Tibial artery (tissue), 4 donors: ENCODE measurements around the gene ICAM2.

ENCODE experiments used
- DNase-seq, 2 donors: peaks; one replicate each; pipeline ENCODE4 v3.0.0-alpha.2; 2019
- H3K27ac ChIP-seq, 2 donors: fragments of 200-600 bp; sonication (generic) in 1 of 2; 1 replicate in 1 of 2; 2 replicates in 1 of 2; pipeline ENCODE4 v1.5.1; 2018 to 2019; ENCODE audit warnings: mild to moderate bottlenecking in 1 of 2
- H3K27me3 ChIP-seq, 2 donors: fragments of 200-600 bp; sonication (generic) in 1 of 2; one replicate each; pipeline versions ENCODE4 v1.5.1 to v1.6.0; 2016 to 2019
- H3K36me3 ChIP-seq, 3 donors: fragments of 200-600 bp; sonication (generic) in 2 of 3; one replicate each; pipeline ENCODE4 v1.5.1; 2016 to 2019; ENCODE audit warnings: mild to moderate bottlenecking in 2 of 3
- H3K4me1 ChIP-seq, 4 donors: fragments of 200-600 bp; sonication (generic) in 2 of 4; 1 replicate in 3 of 4; 2 replicates in 1 of 4; pipeline ENCODE4 v1.5.1; 2016 to 2019
- H3K4me3 ChIP-seq, 2 donors: fragments of 200-600 bp; sonication (generic) in 1 of 2; 1 replicate in 1 of 2; 2 replicates in 1 of 2; pipeline ENCODE4 v1.5.1; 2018 to 2019; ENCODE audit warnings: mild to moderate bottlenecking in 2 of 2
- H3K9me3 ChIP-seq, 3 donors: fragments of 200-600 bp; sonication (generic) in 1 of 3; one replicate each; pipeline ENCODE4 v1.5.1; 2016 to 2019
- CTCF ChIP-seq, 2 experiments: fragments of 200-600 bp in 1 of 2; fragments of 450-650 bp in 1 of 2; IDR thresholded peaks; one replicate each; pipeline ENCODE4 v1.5.1; 2017 to 2019; ENCODE audit warnings: antibody characterized with exemption in 2 of 2, mild to moderate bottlenecking in 1 of 2, moderate library complexity in 1 of 2
- intact Hi-C: fragments of 100-400 bp; cut with DNase I; formaldehyde crosslinking; loops from one replicate; pipeline ENCODE4 v1.15.0; 2023; ENCODE audit warnings: low total_unique reads

ICAM2 gene

GRCh38 chr17:64045176-64045575 is 24.7 kb upstream of the ICAM2 start:
- Histone ChIP-seq H3K36me3 (peaks cover 64 to 92% (median 70%) of the 10 kb centered on the region in 3 donors), H3K9me3 (no peaks in the 10 kb centered on the region), H3K4me3 (no peak overlapping the region), H3K4me1 (peaks cover 0 to 2% (median 0%) of the 10 kb centered on the region in 4 donors), H3K27ac (no peak overlapping the region), H3K27me3 (no peaks in the 10 kb centered on the region)
- intact Hi-C loops = no loop called here
- DNase-seq = no peak
- no peak for TF ChIP-seq CTCF (IDR thresholded peaks at IDR 0.05)

GRCh38 chr17:64042700-64043485 is 22.5 kb upstream of the ICAM2 start:
- Histone ChIP-seq H3K4me3 (no peak overlapping the region), H3K9me3 (no peaks in the 10 kb centered on the region), H3K4me1 (peaks cover 0 to 2% (median 0%) of the 10 kb centered on the region in 4 donors), H3K27ac (no peak overlapping the region), H3K36me3 (peaks cover 41 to 81% (median 50%) of the 10 kb centered on the region in 3 donors), H3K27me3 (no peaks in the 10 kb centered on the region)
- intact Hi-C loops = no loop called here
- no peak for DNase-seq
- no peak for TF ChIP-seq CTCF (IDR thresholded peaks at IDR 0.05)

GRCh38 chr17:64041912-64042311 is 21.5 kb upstream of the ICAM2 start:
- Histone ChIP-seq H3K4me1 (peaks cover 0 to 2% (median 0%) of the 10 kb centered on the region in 4 donors), H3K27ac (no peak overlapping the region), H3K27me3 (no peaks in the 10 kb centered on the region), H3K4me3 (no peak overlapping the region), H3K9me3 (no peaks in the 10 kb centered on the region), H3K36me3 (peaks cover 33 to 74% (median 40%) of the 10 kb centered on the region in 3 donors)
- intact Hi-C loops = no loop called here
- DNase-seq = no peak
- TF ChIP-seq CTCF (IDR thresholded peaks at IDR 0.05) = no peak

GRCh38 chr17:64040206-64040605 is 19.8 kb upstream of the ICAM2 start:
- no peak for TF ChIP-seq CTCF (IDR thresholded peaks at IDR 0.05)
- H3K27me3 ChIP-seq = no peaks in the 10 kb centered on the region
- intact Hi-C loops = no loop called here
- H3K9me3 ChIP-seq = no peaks in the 10 kb centered on the region
- H3K36me3 ChIP-seq = peaks cover 17 to 57% (median 23%) of the 10 kb centered on the region in 3 donors
- H3K27ac ChIP-seq = no peak overlapping the region
- no peak for DNase-seq
- peaks cover 0 to 2% (median 0%) of the 10 kb centered on the region in 4 donors for H3K4me1 ChIP-seq
- H3K4me3 ChIP-seq = no peak overlapping the region

GRCh38 chr17:64039106-64039400 is 18.6 kb upstream of the ICAM2 start:
- intact Hi-C loops = no loop called here
- peaks cover 0 to 2% (median 0%) of the 10 kb centered on the region in 4 donors for H3K4me1 ChIP-seq
- no peak for TF ChIP-seq CTCF (IDR thresholded peaks at IDR 0.05)
- H3K27ac ChIP-seq = no peak overlapping the region
- no peaks in the 10 kb centered on the region for H3K9me3 ChIP-seq
- DNase-seq = no peak
- no peak overlapping the region for H3K4me3 ChIP-seq
- H3K36me3 ChIP-seq = peaks cover 6 to 45% (median 11%) of the 10 kb centered on the region in 3 donors
- no peaks in the 10 kb centered on the region for H3K27me3 ChIP-seq
